GM10248 (cell line): ENCODE measurements around the gene MAP4K2.

Source experiments
- CTCF ChIA-PET: fragments of 300-600 bp; sonication (Branson Sonifier 250); formaldehyde crosslinking; extraction: SDS; loops from one replicate; lab custom pipeline; 2021; ENCODE audit warnings: antibody characterized with exemption; lab: Yijun Ruan, JAX
- POLR2A ChIA-PET: fragments of 350-650 bp; sonication (Branson Sonifier 250); formaldehyde crosslinking; extraction: SDS; loops from one replicate; lab custom pipeline; 2020; ENCODE audit warnings: antibody characterized with exemption; lab: Yijun Ruan, JAX
- DNase-seq: peaks from one replicate; pipeline ENCODE4 v3.0.0; 2012; ENCODE audit errors: extremely low spot score
- CTCF ChIP-seq: IDR thresholded peaks from 2 replicates; pipeline ENCODE4 v1.5.1; 2012; ENCODE audit warnings: mild to moderate bottlenecking, low read depth; ENCODE audit errors: extremely low read depth, missing control alignments, control extremely low read depth

Gene MAP4K2

GRCh38 chr11:64810271-64810890 lies 7.4 kb upstream of the MAP4K2 start, which contains the start of gene MEN1:
Gene MEN1 (minus strand): TSS chr11:64810551. CDS start chr11:64810109, 442 bp downstream.
- ChIA-PET POLR2A (interaction anchor here (2.2 kb wide), 1 partner anchor 68 kb away, joined by 6 read pairs; the partner anchor contains the start of gene EHD1), CTCF (interaction anchor here (1.1 to 2.1 kb wide), 4 partner anchors 15 to 84 kb away, joined by 3 to 4 read pairs (median 4); partner anchors contain the start of gene CDC42BPG)
- DNase-seq, result peak; percentile 87
- no peak for TF ChIP-seq CTCF

- POLR2A ChIA-PET, result no interaction called here
- CTCF ChIA-PET, result interaction anchor here (1.6 to 2.1 kb wide), 2 partner anchors 38 to 84 kb away, joined by 4 read pairs; no protein-coding TSS in a partner anchor
- DNase-seq, result peak; percentile 40
- TF ChIP-seq CTCF, result no peak
These were observed 6.8 kb upstream of the MAP4K2 start for GRCh38 chr11:64809781-64810241.

- no peak for DNase-seq
- no peak for TF ChIP-seq CTCF
- POLR2A ChIA-PET, result no interaction called here
- CTCF ChIA-PET, result interaction anchor here (1.1 kb wide), 1 partner anchor 37 kb away, joined by 3 read pairs; no protein-coding TSS in a partner anchor
These were observed 2.5 kb upstream of the MAP4K2 start for GRCh38 chr11:64805481-64805880.

GRCh38 chr11:64804346-64805210 lies 1.6 kb upstream of the MAP4K2 start:
- TF ChIP-seq CTCF, result peak; percentile 2
- POLR2A ChIA-PET, result no interaction called here
- CTCF ChIA-PET, result interaction anchor here (1.1 to 8.5 kb wide), 4 partner anchors 18 to 83 kb away, joined by 3 to 49 read pairs (median 6); no protein-coding TSS in a partner anchor
- DNase-seq, result no peak

- CTCF ChIA-PET, result interaction anchor here (1.1 to 8.5 kb wide), 4 partner anchors 17 to 84 kb away, joined by 3 to 49 read pairs (median 6); no protein-coding TSS in a partner anchor
These were observed 882 bp upstream of the MAP4K2 start for GRCh38 chr11:64803846-64804345.

More at GRCh38 chr11:64803846-64804345, 882 bp upstream of the MAP4K2 start:
- DNase-seq, result no peak
- no peak for TF ChIP-seq CTCF
- POLR2A ChIA-PET, result no interaction called here
